HFFc6 (cell line): ENCODE measurements around the gene PSD4. TPM values are rescaled to one million over a fixed set of nuclear protein-coding genes. Genes with fewer than 3 reads are reported as not detected.

Source experiments
- DNase-seq: peaks from one replicate; pipeline ENCODE4 v3.0.0-alpha.2; 2018
- H3K27ac Mint-ChIP-seq: 2 replicates; pipeline ENCODE4 v1.8.0; 2020; ENCODE audit warnings: mild to moderate bottlenecking, mixed read lengths
- H3K27me3 Mint-ChIP-seq: 2 replicates; pipeline ENCODE4 v1.8.0; 2021; ENCODE audit warnings: mild to moderate bottlenecking, moderate library complexity, mixed read lengths; ENCODE audit not compliant: insufficient read depth
- H3K36me3 Mint-ChIP-seq: 2 replicates; pipeline ENCODE4 v1.8.0; 2021; ENCODE audit warnings: low read depth, mixed read lengths
- H3K4me1 Mint-ChIP-seq: 2 replicates; pipeline ENCODE4 v1.8.0; 2020; ENCODE audit warnings: low read depth, mixed read lengths
- H3K4me3 Mint-ChIP-seq: 2 replicates; pipeline ENCODE4 v1.8.0; 2020; ENCODE audit warnings: mild to moderate bottlenecking, moderate library complexity, mixed read lengths
- H3K9me3 Mint-ChIP-seq: 2 replicates; pipeline ENCODE4 v1.8.0; 2020; ENCODE audit warnings: mild to moderate bottlenecking, mixed read lengths
- total RNA-seq, 6 experiments: library from RNA; stranded (reverse); fragmentation: NEBNext Ultra II Directional; extraction: Animal tissue kit (Norgen Biotek cat#: 25700); gene quantifications; 2 replicates in 1 of 6; 3 replicates in 5 of 6; pipeline ENCODE4 v1.2.3, GENCODE V29; 2021
- TF ChIP-seq, protein P1 (sequence below): fragments of 200-600 bp; sonication (generic); IDR thresholded peaks from 2 replicates; pipeline ENCODE4 v1.5.0; 2021; ENCODE audit warnings: antibody characterized with exemption, mild to moderate bottlenecking

The PSD4 gene
- total RNA-seq, 6 experiments from 2014 or later = 0.76 to 1.8 (median 1.1) TPM

- Mint-ChIP-seq H3K9me3 (no peaks in the 10 kb centered on the region), H3K36me3 (no peaks in the 10 kb centered on the region), H3K4me3 (no peak overlapping the region), H3K4me1 (no peaks in the 10 kb centered on the region), H3K27ac (no peak overlapping the region), H3K27me3 (peaks cover 20% of the 10 kb centered on the region)
- TF ChIP-seq, protein P1, sequence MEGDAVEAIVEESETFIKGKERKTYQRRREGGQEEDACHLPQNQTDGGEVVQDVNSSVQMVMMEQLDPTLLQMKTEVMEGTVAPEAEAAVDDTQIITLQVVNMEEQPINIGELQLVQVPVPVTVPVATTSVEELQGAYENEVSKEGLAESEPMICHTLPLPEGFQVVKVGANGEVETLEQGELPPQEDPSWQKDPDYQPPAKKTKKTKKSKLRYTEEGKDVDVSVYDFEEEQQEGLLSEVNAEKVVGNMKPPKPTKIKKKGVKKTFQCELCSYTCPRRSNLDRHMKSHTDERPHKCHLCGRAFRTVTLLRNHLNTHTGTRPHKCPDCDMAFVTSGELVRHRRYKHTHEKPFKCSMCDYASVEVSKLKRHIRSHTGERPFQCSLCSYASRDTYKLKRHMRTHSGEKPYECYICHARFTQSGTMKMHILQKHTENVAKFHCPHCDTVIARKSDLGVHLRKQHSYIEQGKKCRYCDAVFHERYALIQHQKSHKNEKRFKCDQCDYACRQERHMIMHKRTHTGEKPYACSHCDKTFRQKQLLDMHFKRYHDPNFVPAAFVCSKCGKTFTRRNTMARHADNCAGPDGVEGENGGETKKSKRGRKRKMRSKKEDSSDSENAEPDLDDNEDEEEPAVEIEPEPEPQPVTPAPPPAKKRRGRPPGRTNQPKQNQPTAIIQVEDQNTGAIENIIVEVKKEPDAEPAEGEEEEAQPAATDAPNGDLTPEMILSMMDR = no peak
- no peak for DNase-seq
These were observed 9.5 kb downstream of the PSD4 start for GRCh38 chr2:113183264-113183663.

- no peaks in the 10 kb centered on the region for H3K4me1 Mint-ChIP-seq
- H3K4me3 Mint-ChIP-seq = no peak overlapping the region
- peaks cover 20% of the 10 kb centered on the region for H3K27me3 Mint-ChIP-seq
- no peak for DNase-seq
- no peak overlapping the region for H3K27ac Mint-ChIP-seq
- H3K36me3 Mint-ChIP-seq = no peaks in the 10 kb centered on the region
- no peaks in the 10 kb centered on the region for H3K9me3 Mint-ChIP-seq
- TF ChIP-seq, protein P1 = no peak
These were observed 9.9 kb downstream of the PSD4 start for GRCh38 chr2:113183703-113184102.

GRCh38 chr2:113184531-113185230 is 10.9 kb downstream of the PSD4 start:
- DNase-seq = no peak
- TF ChIP-seq, protein P1 = no peak
- H3K4me3 Mint-ChIP-seq = no peak overlapping the region
- no peaks in the 10 kb centered on the region for H3K4me1 Mint-ChIP-seq
- no peaks in the 10 kb centered on the region for H3K36me3 Mint-ChIP-seq
- H3K27ac Mint-ChIP-seq = no peak overlapping the region
- H3K27me3 Mint-ChIP-seq = peaks cover 18% of the 10 kb centered on the region
- H3K9me3 Mint-ChIP-seq = no peaks in the 10 kb centered on the region

- Mint-ChIP-seq H3K4me3 (no peak overlapping the region), H3K27ac (no peak overlapping the region), H3K9me3 (no peaks in the 10 kb centered on the region), H3K36me3 (no peaks in the 10 kb centered on the region), H3K4me1 (no peaks in the 10 kb centered on the region), H3K27me3 (peaks cover 19% of the 10 kb centered on the region)
- TF ChIP-seq, protein P1 = no peak
- no peak for DNase-seq
These were observed 12.1 kb downstream of the PSD4 start for GRCh38 chr2:113185664-113186432.

DNA sequence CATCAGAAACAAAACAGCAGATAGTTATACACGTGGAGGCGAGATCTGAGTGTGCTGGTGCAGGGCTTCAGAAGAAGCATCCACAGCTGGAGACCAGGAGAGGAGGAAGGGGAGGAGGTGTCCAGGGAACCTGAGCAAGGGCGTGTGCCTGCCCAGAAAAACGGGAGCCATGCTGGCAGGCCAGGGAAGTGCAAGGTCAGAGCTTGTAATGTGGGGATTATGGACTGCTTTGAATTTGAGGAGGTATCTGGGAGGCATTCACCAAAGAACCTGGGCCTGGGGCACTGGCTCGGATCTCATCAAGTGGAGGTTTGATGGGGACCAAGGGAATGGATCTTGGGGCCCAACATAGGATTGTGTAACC is 12.6 kb downstream of the PSD4 start:
- no peaks in the 10 kb centered on the region for H3K36me3 Mint-ChIP-seq
- no peaks in the 10 kb centered on the region for H3K4me1 Mint-ChIP-seq
- TF ChIP-seq, protein P1 = no peak
- no peaks in the 10 kb centered on the region for H3K9me3 Mint-ChIP-seq
- H3K27me3 Mint-ChIP-seq = peaks cover 16% of the 10 kb centered on the region
- DNase-seq = no peak
- H3K4me3 Mint-ChIP-seq = no peak overlapping the region
- no peak overlapping the region for H3K27ac Mint-ChIP-seq
